HEK293 (cell line): ENCODE results near the gene CYP2A13.

Experiments used
- CTCF ChIA-PET: fragments of 350-600 bp; formaldehyde crosslinking; extraction: SDS; loops from one replicate; lab custom pipeline; 2021; ENCODE audit warnings: antibody characterized with exemption; lab: Yijun Ruan, JAX
- POLR2A ChIA-PET: fragments of 300-600 bp; formaldehyde crosslinking; extraction: SDS; loops from one replicate; lab custom pipeline; 2020; ENCODE audit warnings: antibody characterized with exemption, inconsistent platforms; lab: Yijun Ruan, JAX
- H3K27ac ChIP-seq: fragments of 200-500 bp; sonication (Bioruptor generic); 2 replicates; pipeline ENCODE4 v1.5.1; 2014; ENCODE audit warnings: low read depth, low read length, control low read depth, inconsistent platforms; ENCODE audit errors: extremely low read depth
- H3K36me3 ChIP-seq, 2 experiments: fragments of 200-500 bp in 1 of 2; sonication (Bioruptor generic) in 1 of 2; 1 replicate in 1 of 2; 2 replicates in 1 of 2; pipeline ENCODE4 v1.5.1; 2014 to 2017; ENCODE audit warnings: inconsistent platforms in 2 of 2, low read length in 2 of 2; ENCODE audit not compliant: control insufficient read depth in 2 of 2, insufficient read depth in 1 of 2
- H3K4me1 ChIP-seq: fragments of 200-500 bp; sonication (Bioruptor generic); 2 replicates; pipeline ENCODE4 v1.5.1; 2014; ENCODE audit warnings: mild to moderate bottlenecking, low read length, inconsistent platforms; ENCODE audit not compliant: control insufficient read depth, insufficient read depth
- H3K4me3 ChIP-seq: 2 replicates; pipeline ENCODE4 v1.5.1; 2011; ENCODE audit warnings: low read depth, mild to moderate bottlenecking, control low read depth, low read length, moderate library complexity
- H3K9me3 ChIP-seq: fragments of 200-500 bp; sonication (Bioruptor generic); 2 replicates; pipeline ENCODE4 v1.5.1; 2014; ENCODE audit warnings: low read depth, low read length, inconsistent platforms; ENCODE audit not compliant: control insufficient read depth, insufficient read depth
- HOXA7 ChIP-seq: sonication (generic); formaldehyde crosslinking; IDR thresholded peaks from 2 replicates; pipeline ENCODE4 v1.8.1; 2022; ENCODE audit warnings: missing genetic modification reagents, borderline replicate concordance
- KLF9 ChIP-seq: fragments of 450-650 bp; formaldehyde crosslinking; IDR thresholded peaks from 2 replicates; pipeline ENCODE4 v1.5.1; 2016; ENCODE audit warnings: missing biosample characterization, missing genetic modification characterization, low read depth
- MYNN ChIP-seq: fragments of 450-650 bp; formaldehyde crosslinking; IDR thresholded peaks from 2 replicates; pipeline ENCODE4 v1.5.1; 2016; ENCODE audit warnings: missing biosample characterization, missing genetic modification characterization, borderline replicate concordance
- YY2 ChIP-seq: fragments of 450-650 bp; formaldehyde crosslinking; IDR thresholded peaks from 2 replicates; pipeline ENCODE4 v1.5.1; 2016; ENCODE audit warnings: missing biosample characterization, missing genetic modification characterization
- ZBTB17 ChIP-seq: fragments of 450-650 bp; formaldehyde crosslinking; IDR thresholded peaks from 2 replicates; pipeline ENCODE4 v1.5.1; 2016; ENCODE audit warnings: missing biosample characterization, missing genetic modification characterization
- ZBTB20 ChIP-seq: fragments of 450-650 bp; formaldehyde crosslinking; IDR thresholded peaks from 2 replicates; pipeline ENCODE4 v1.5.1; 2016; ENCODE audit warnings: missing biosample characterization, missing genetic modification characterization
- ZNF174 ChIP-seq: fragments of 450-650 bp; formaldehyde crosslinking; IDR thresholded peaks from 2 replicates; pipeline ENCODE4 v1.5.0; 2017; ENCODE audit warnings: missing biosample characterization, mild to moderate bottlenecking, missing genetic modification characterization
- ZNF18 ChIP-seq: fragments of 450-650 bp; formaldehyde crosslinking; IDR thresholded peaks from 2 replicates; pipeline ENCODE4 v1.5.1; 2016; ENCODE audit warnings: missing biosample characterization, missing genetic modification characterization
- ZNF335 ChIP-seq: fragments of 450-650 bp; formaldehyde crosslinking; conservative IDR thresholded peaks from 2 replicates; pipeline ENCODE4 v1.5.1; 2016; ENCODE audit warnings: missing biosample characterization, missing genetic modification characterization
- ZNF341 ChIP-seq: fragments of 450-650 bp; formaldehyde crosslinking; IDR thresholded peaks from 2 replicates; pipeline ENCODE4; 2016; ENCODE audit warnings: low read depth, missing biosample characterization, missing genetic modification characterization
- ZNF423 ChIP-seq: fragments of 450-650 bp; formaldehyde crosslinking; IDR thresholded peaks from 2 replicates; pipeline ENCODE4 v1.5.1; 2016; ENCODE audit warnings: missing biosample characterization, missing genetic modification characterization
- ZNF521 ChIP-seq: fragments of 450-650 bp; formaldehyde crosslinking; IDR thresholded peaks from 2 replicates; pipeline ENCODE4 v1.5.1; 2017; ENCODE audit warnings: missing biosample characterization, mild to moderate bottlenecking, missing genetic modification characterization
- ZNF692 ChIP-seq: fragments of 450-650 bp; formaldehyde crosslinking; IDR thresholded peaks from 2 replicates; pipeline ENCODE4 v1.5.1; 2016; ENCODE audit warnings: missing biosample characterization, missing genetic modification characterization

The CYP2A13 gene

GRCh38 chr19:41064974-41065569 is 23.2 kb upstream of the CYP2A13 start:
- no peaks in the 10 kb centered on the region for H3K36me3 ChIP-seq
- no peak overlapping the region for H3K27ac ChIP-seq
- no peaks in the 10 kb centered on the region for H3K9me3 ChIP-seq
- CTCF ChIA-PET, result interaction anchor here (0.6 to 0.9 kb wide), 2 partner anchors 10 to 44 kb away, joined by 3 to 4 read pairs; no protein-coding TSS in a partner anchor
- TF ChIP-seq ZBTB17 (tag by site-specific recombination), result 0 out of 2 replicates have a peak, but pooled peaks have one; percentile 22
- peak; percentile 62 for TF ChIP-seq ZNF335 (tag by site-specific recombination)
- TF ChIP-seq ZNF174 (tag by site-specific recombination), result no peak
- 0 out of 2 replicates have a peak, but pooled peaks have one; percentile 23 for TF ChIP-seq YY2
- TF ChIP-seq KLF9 (tag by site-specific recombination), result no peak
- TF ChIP-seq ZNF341 (tag by site-specific recombination), result 0 out of 2 replicates have a peak, but pooled peaks have one; percentile 24
- TF ChIP-seq ZNF521 (tag by site-specific recombination), result no peak
- TF ChIP-seq ZNF423, result no peak
- TF ChIP-seq ZBTB20 (tag by site-specific recombination), result no peak
- TF ChIP-seq, all 188 proteins: peak for 4
- Histone ChIP-seq H3K4me3 (no peak overlapping the region), H3K4me1 (no peaks in the 10 kb centered on the region)
- POLR2A ChIA-PET, result interaction anchor here (1.0 kb wide), 1 partner anchor 402 kb away, joined by 3 read pairs; no protein-coding TSS in a partner anchor

- Histone ChIP-seq H3K4me1 (no peaks in the 10 kb centered on the region), H3K27ac (no peak overlapping the region), H3K9me3 (peaks cover 4% of the 10 kb centered on the region), H3K4me3 (no peak overlapping the region), H3K36me3 (no peaks in the 10 kb centered on the region)
- no peak for TF ChIP-seq MYNN (tag by site-specific recombination)
- ChIA-PET CTCF (interaction anchor here (0.6 to 0.7 kb wide), 3 partner anchors 18 to 153 kb away, joined by 3 to 4 read pairs (median 3); no protein-coding TSS in a partner anchor), POLR2A (no interaction called here)
These were observed 12.0 kb upstream of the CYP2A13 start for GRCh38 chr19:41076286-41076685.

- POLR2A ChIA-PET, result no interaction called here
- no peak for TF ChIP-seq HOXA7 (CRISPR knock-in tag)
- TF ChIP-seq ZNF18 (tag by site-specific recombination), result no peak
- Histone ChIP-seq H3K27ac (no peak overlapping the region), H3K4me3 (no peak overlapping the region), H3K4me1 (no peaks in the 10 kb centered on the region), H3K36me3 (no peaks in the 10 kb centered on the region), H3K9me3 (peaks cover 4% of the 10 kb centered on the region)
- CTCF ChIA-PET, result interaction anchor here (1.9 kb wide), 1 partner anchor 61 kb away, joined by 10 read pairs; no protein-coding TSS in a partner anchor
These were observed 4.7 kb upstream of the CYP2A13 start for GRCh38 chr19:41083516-41083915.

- TF ChIP-seq HOXA7 (CRISPR knock-in tag), result no peak
- TF ChIP-seq ZNF692 (tag by site-specific recombination), result no peak
- TF ChIP-seq, all 188 proteins: peak for 0
- Histone ChIP-seq H3K9me3 (no peaks in the 10 kb centered on the region; the same call in 1 of the 2 replicates), H3K27ac (no peak overlapping the region), H3K4me3 (no peak overlapping the region), H3K4me1 (no peaks in the 10 kb centered on the region), H3K36me3 (no peaks in the 10 kb centered on the region)
- ChIA-PET POLR2A (no interaction called here), CTCF (interaction anchor here (0.7 to 1.1 kb wide), 2 partner anchors 54 to 59 kb away, joined by 3 read pairs; no protein-coding TSS in a partner anchor)
These were observed 2.4 kb upstream of the CYP2A13 start for GRCh38 chr19:41085748-41086415.
